Renal cortex interstitium (tissue), 11 donors: ENCODE results near the gene FUZ. TPM values are rescaled to one million over a fixed set of nuclear protein-coding genes. Genes with fewer than 3 reads are reported as not detected.

Experiments used
- DNase-seq, 11 donors: peaks; one replicate each; pipeline ENCODE4 v3.0.0-alpha.2; 2013; ENCODE audit warnings: low read depth in 9 of 11, low spot score in 4 of 11; ENCODE audit errors: extremely low read depth in 1 of 11
- polyA plus RNA-seq, 3 donors: library from polyadenylated mRNA; unstranded; fragments of 120-200 nt; gene quantifications; one replicate each; pipeline ENCODE4 v1.2.1, GENCODE V29; 2013; ENCODE audit not compliant: insufficient read length in 3 of 3

FUZ gene
- polyA plus RNA-seq, 3 donors, result 35.6 to 42.1 (median 38.4) TPM

DNA sequence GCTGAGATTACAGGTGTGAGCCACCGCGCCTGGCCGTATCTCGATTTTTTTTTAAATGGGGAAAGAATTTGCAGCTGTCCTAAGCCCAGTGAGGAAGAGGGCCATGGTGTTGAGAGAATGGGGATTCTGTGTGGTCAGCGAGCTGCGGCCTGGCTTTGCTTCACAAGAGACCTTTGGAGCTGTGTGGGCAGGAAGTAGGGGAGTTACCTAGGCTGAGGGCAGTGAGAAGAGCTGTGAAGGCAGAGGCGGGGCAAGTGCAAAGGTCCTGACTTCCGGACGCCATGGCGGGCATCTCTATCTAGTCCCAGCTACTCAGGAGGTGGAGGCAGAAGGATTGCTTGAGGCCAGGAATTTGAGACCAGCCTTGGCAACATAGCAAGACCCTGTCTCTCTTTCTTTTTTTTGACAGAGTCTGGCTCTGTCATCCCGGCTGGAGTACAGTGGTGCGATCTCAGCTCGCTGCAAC is 41.4 kb downstream of the FUZ start:
- DNase-seq, result no peak

DNA sequence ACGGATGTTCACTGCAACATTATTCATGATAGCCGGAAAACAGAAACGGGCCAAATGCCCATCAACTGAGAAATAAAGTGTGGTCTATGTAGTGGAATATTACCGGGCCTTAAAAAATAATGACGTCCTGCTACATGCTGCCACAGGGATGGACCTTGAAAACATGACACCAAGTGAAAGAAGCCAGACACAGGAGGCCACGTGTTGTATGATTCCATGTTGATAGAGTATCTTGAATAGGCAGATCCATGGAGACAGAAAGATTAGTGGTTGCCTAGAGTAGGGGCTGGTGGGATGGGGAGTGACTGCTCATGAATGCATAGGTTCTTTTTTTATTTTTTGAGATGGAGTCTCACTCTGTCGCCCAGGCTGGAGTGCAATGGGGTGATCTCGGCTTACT is 42.6 kb downstream of the FUZ start:
- no peak for DNase-seq

DNA sequence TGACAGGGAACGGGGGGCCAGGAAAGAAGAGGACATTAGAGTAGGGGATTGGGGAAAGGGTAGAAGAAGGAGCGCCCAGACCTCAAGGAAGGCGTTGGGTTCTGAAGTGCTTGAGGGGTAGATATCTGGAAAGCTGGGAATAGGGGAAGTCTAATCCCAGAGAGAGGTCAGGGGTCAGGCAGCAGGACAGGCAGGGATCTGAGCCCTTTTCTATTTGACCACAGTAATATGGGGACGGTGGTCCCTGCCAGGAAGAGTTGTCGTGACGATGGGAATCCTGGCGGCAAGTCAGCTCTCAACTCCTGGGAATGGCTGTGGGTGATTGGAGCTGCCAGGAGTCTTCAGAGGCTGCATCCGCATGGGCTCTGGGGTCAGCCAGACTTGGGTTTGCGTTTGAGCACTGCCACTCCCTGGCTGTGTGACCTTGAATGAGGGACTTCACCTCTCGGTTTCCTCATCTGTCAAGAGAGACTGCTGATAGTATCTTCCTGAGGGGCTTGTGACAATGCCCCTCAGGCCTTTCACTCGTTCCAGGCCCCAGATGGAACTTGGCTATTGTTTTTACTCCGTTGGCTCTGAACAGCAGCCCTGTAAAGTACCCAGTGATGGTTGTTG is 45.0 kb downstream of the FUZ start:
- no peak for DNase-seq

DNA sequence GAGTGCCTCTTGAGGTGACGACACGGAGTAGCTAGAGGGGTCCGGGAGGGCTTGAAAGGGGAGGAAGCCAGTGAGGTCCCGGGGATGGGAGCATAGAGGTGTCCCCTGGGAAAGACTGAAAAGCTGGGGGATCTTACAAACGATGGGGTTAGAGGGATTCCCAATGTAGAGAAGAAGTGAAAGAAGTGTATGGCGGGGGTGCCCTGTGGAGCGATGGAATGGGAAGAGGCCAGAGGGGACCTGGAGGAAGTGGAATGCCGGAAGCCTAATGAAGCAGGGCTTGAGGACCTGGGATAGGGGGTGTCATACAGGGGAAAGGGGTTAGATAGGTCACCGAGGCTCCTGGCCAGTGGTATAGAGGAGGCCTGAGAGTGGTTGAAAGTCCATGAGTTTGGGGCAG is 45.7 kb downstream of the FUZ start:
- peak in 1 of 11 donors; percentile 10 for DNase-seq

DNA sequence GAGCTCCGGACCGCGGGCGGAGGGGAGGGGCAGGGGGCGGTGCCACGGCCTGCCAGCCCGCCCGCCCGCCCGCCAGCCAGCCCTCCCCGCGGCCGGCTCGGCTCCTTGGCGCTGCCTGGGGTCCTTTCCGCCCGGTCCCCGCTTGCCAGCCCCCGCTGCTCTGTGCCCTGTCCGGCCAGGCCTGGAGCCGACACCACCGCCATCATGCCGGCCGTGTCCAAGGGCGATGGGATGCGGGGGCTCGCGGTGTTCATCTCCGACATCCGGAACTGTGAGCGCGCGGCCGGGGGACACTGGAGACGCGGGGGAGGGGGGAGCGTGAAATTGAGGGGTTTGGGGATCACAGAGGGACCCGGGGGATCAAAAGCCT is 46.2 kb downstream of the FUZ start, which contains the start of gene AP2A1:
AP2A1 (plus strand) TSS at position 72 of the 370 bp plus-strand sequence; CDS start at position 205, 133 bp downstream.
- DNase-seq, result peak in 1 of 11 donors; percentile 47

DNA sequence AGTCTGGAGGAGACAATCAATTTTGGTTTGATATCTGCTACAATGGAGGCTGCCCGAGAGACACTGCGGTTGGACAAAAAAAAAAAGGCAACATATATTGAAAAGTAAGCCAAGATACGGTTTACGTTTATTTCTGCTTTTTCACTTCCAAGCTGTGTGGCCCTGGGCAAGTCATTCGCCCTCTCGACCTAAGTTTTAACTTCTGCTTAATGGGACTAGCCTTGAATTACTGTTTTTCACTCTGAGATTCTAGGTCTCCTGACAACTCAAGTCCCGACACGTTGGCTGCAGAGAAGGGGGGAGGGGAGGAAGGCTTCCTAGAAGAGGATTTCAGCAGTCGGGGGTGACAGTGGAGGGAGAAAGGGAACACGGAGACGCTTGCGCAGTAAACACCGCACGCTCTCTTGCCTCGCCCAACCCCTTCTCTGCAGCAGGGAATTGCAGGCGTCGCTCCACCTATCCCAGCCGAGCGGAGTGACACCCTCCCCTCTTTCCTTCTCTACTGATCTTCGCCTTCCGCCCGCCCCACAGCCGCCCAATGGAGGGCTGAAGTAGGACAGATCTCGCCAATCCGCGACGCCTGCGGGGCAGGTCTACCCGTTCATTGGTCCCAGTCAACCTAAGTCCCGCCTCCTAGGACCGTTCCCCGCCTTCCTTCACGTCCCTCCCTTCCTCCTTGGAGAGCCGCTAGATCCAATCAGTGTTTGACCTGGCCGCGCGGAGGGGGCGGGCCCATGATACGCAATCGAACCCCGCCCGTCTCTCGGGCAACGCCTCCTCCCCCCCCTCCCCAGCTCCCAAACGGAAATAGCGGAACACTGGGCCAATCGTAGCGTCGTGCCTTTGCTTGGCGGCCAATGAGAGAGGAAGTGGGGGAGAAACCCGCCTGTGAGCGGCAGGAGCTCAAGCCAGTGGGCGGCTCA is 46.8 kb downstream of the FUZ start:
- peak; percentile 99 to 100 (median 100) for DNase-seq

DNA sequence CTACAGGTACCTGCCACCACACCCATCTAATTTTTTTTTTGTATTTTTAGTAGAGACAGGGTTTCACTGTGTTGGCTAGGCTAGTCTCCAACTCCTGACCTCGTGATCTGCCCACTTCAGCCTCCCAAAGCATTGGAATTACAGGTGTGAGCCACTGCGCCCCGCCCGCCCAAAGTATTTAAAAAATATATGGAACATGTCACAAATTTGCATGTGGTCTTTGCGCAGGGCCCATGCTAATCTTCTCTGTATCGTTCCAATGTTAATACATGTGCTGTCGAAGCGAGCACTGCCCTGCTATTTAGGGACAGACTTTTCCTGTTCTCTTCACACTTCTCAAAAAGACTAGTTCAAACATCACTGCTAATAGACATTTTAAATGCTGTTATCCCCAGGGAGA is 48.8 kb downstream of the FUZ start:
- no peak for DNase-seq

DNA sequence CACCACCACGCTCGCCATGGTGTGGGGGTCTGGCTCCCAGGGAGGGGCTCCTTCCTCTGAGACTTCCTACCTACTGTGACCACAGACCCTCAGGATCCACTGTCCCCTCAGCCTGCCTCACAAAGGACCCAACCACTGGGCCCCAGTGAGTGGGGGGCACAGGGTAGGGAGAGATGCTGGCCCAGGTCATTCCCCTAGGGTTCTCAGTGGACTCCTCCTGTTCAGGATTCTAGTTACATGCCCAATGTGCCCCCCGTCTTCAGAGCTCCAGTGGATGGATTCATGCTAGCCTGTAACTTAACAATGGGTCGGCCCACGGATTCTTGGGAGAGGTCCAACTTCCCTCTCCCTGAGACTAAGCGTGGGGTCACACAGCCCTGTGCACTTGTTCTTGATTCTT is 49.9 kb downstream of the FUZ start, which contains the start of gene TSKS:
TSKS (minus strand) TSS at position 77 of the 400 bp plus-strand sequence; CDS start at position 18, 59 bp downstream.
- no peak for DNase-seq

DNA sequence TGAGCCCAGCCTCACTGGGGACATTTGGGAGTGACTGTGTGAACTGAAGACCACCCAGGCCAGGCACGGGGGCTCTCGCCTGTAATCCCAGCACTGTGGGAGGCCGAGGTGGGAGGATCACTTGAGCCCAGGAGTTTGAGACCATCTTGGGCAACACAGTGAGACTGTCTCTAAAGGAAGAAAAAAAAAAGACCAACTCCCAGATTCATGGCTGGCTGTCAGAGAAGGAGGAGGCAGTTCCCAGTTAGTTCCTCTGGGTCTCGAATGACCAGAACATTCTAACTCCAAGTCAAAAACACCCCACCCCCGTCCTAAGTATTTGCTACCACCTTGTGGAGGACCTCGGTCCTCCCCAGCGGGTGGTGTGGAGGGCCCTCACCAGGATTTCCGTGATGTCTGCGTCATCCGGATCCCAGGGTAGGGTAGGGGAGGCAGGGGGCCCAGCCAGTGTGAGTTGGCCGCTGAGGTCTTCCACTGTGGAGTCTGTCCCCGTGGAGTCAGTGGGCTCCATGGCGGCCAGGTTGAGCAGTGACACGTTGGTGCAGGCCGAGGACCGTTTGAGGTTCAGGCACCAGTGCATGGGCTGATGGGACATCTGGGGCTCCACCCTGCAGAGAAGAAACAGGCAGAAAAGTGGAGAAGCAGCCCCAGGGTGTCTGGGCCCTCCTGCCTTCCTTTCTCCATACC is 51.3 kb downstream of the FUZ start:
- DNase-seq, result peak in 1 of 11 donors; percentile 14

DNA sequence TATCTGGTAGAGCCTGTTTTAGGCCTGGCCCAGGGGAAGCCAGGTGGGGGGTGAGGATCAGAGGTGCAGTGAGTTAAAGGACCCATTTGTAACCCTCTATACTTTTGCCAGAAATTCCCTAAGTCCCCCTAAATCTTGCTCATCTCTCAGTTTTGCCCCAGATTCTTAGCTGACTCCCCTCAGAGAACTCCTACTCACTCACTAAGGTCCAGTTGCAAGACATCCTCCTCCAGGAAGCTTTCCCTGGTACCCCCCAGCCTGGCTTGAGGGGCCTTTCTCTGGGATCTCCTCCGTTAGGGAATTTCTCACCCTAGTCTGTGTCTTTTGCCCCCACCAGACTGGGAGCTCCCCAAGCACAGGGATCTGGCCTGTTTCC is 51.9 kb downstream of the FUZ start:
- DNase-seq, result no peak

DNA sequence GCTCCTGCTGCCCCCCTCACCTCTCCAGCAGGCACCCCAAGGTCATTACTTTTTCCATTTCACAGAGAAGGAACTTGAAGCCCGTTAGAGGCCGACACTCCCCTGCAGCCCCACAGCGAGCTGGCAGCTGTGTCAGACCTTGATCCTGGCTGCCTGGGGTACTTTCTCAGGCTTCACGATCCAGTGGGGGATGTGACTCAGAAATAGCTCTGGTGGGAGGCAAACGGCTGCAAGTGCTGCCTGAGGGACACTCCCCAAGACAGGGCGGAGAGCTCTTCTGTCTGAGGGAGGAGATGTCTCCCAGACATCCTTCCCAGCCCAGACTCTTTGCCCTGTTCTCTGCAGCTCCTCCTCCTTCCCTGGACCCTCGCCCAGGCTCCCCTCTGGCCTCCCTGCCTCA is 54.8 kb downstream of the FUZ start:
- DNase-seq, result no peak

Other genes starting within 250 kb of the FUZ start
- gene NOSIP, start 232.7 kb downstream of the FUZ start, polyA plus RNA-seq, result 10 to 100 TPM; 61.9 to 75.9 (median 67.5) TPM
- gene PRRG2, start 232.0 kb downstream of the FUZ start, polyA plus RNA-seq, result 1 to 10 TPM; 5.8 to 6.8 (median 5.9) TPM
- gene PRR12, start 222.1 kb downstream of the FUZ start, polyA plus RNA-seq, result 10 to 100 TPM; 17.0 to 30.2 (median 28.6) TPM
- 10 to 100 TPM; 20.6 to 28.9 (median 24.9) TPM for gene RRAS, start 173.1 kb downstream of the FUZ start, polyA plus RNA-seq
- gene SCAF1, start 171.1 kb downstream of the FUZ start, polyA plus RNA-seq, result 10 to 100 TPM; 28.4 to 44.1 (median 43.4) TPM
- 10 to 100 TPM; 36.8 to 92.3 (median 57.7) TPM for gene IRF3, start 147.4 kb downstream of the FUZ start, polyA plus RNA-seq
- gene BCL2L12, start 147.4 kb downstream of the FUZ start, polyA plus RNA-seq, result 10 to 100 TPM; 21.0 to 31.6 (median 28.0) TPM
- gene PRMT1, start 136.0 kb downstream of the FUZ start, polyA plus RNA-seq, result 100 to 1,000 TPM; 198 to 261 (median 228) TPM
- gene ADM5, start 123.7 kb downstream of the FUZ start, polyA plus RNA-seq, result 1 to 10 TPM; 1.1 to 1.6 (median 1.5) TPM
- 10 to 100 TPM in 2 of 3 donors, 1 to 10 TPM in 1; 8.0 to 12.8 (median 11.1) TPM for gene CPT1C, start 122.2 kb downstream of the FUZ start, polyA plus RNA-seq
- under 1 TPM in 2 of 3 donors, not detected in 1; 0.10 to 0.18 TPM for gene TSKS, start 50.0 kb downstream of the FUZ start, polyA plus RNA-seq
- 10 to 100 TPM; 44.5 to 69.2 (median 66.9) TPM for gene AP2A1, start 46.3 kb downstream of the FUZ start, polyA plus RNA-seq
- 10 to 100 TPM; 61.4 to 74.1 (median 69.6) TPM for gene MED25, start 5.0 kb upstream of the FUZ start, polyA plus RNA-seq
- 100 to 1,000 TPM; 278 to 373 (median 349) TPM for gene PTOV1, start 37.9 kb upstream of the FUZ start, polyA plus RNA-seq
- gene PNKP, start 54.3 kb upstream of the FUZ start, polyA plus RNA-seq, result 10 to 100 TPM; 41.8 to 93.0 (median 60.3) TPM
- gene AKT1S1, start 64.1 kb upstream of the FUZ start, polyA plus RNA-seq, result 10 to 100 TPM; 23.9 to 40.5 (median 38.1) TPM
- 10 to 100 TPM; 38.3 to 61.4 (median 43.0) TPM for gene TBC1D17, start 64.4 kb upstream of the FUZ start, polyA plus RNA-seq
- 1 to 10 TPM; 3.2 to 7.2 (median 3.9) TPM for gene IL4I1, start 83.6 kb upstream of the FUZ start, polyA plus RNA-seq
- gene ATF5, start 115.9 kb upstream of the FUZ start, polyA plus RNA-seq, result 10 to 100 TPM; 20.6 to 28.6 (median 26.0) TPM
- 10 to 100 TPM; 55.1 to 70.3 (median 67.1) TPM for gene NUP62, start 116.2 kb upstream of the FUZ start, polyA plus RNA-seq
- 1 to 10 TPM; 4.9 to 6.6 (median 5.0) TPM for gene SIGLEC11, start 147.9 kb upstream of the FUZ start, polyA plus RNA-seq
- gene VRK3, start 212.1 kb upstream of the FUZ start, polyA plus RNA-seq, result 10 to 100 TPM; 48.2 to 54.1 (median 49.6) TPM
- gene ZNF473, start 212.7 kb upstream of the FUZ start, polyA plus RNA-seq, result 10 to 100 TPM; 16.5 to 19.0 (median 16.5) TPM